Right atrium auricular region (tissue), 2 donors: ENCODE data around the gene ANKRD40. TPM values are rescaled to one million over a fixed set of nuclear protein-coding genes. Genes with fewer than 3 reads are reported as not detected.
"Not testable (repeated sequence)": the region's sequence is repeated elsewhere in the genome, so short reads cannot be mapped to it uniquely, and the experiment has no call there.

Source experiments
- DNase-seq: peaks from one replicate; pipeline ENCODE4 v3.0.0-alpha.2; 2019; ENCODE audit warnings: low spot score
- H3K27ac ChIP-seq, 2 donors: fragments of 200-600 bp; sonication (generic); 1 replicate in 1 of 2; 2 replicates in 1 of 2; pipeline ENCODE4 v1.5.1; 2016 to 2019
- H3K27me3 ChIP-seq, 2 donors: fragments of 200-600 bp; sonication (generic); one replicate each; pipeline versions ENCODE4 v1.5.1 to v1.6.0; 2017 to 2019
- H3K36me3 ChIP-seq: fragments of 200-600 bp; sonication (generic); one replicate; pipeline ENCODE4 v1.5.1; 2016
- H3K4me1 ChIP-seq, 2 donors: fragments of 200-600 bp; sonication (generic); one replicate each; pipeline versions ENCODE4 v1.5.1 to v1.6.0; 2017 to 2019
- H3K4me3 ChIP-seq, 2 donors: fragments of 200-600 bp; sonication (generic); 1 replicate in 1 of 2; 2 replicates in 1 of 2; pipeline ENCODE4 v1.5.1; 2017 to 2019; ENCODE audit warnings: mild to moderate bottlenecking in 1 of 2, moderate library complexity in 1 of 2
- H3K9me3 ChIP-seq, 2 donors: fragments of 200-600 bp; sonication (generic); one replicate each; pipeline ENCODE4 v1.5.1; 2019
- total RNA-seq, 2 donors: library from RNA; depleted of rRNA; stranded (reverse); fragments of >200 nt; gene quantifications; one replicate each; pipeline ENCODE4 v1.1.0, GENCODE V29; 2016
- TF ChIP-seq, protein P1 (sequence below), 2 donors: fragments of 200-600 bp; sonication (generic); IDR thresholded peaks; one replicate each; pipeline ENCODE4 v1.5.1; 2019; ENCODE audit warnings: antibody characterized with exemption in 2 of 2

The ANKRD40 gene
- total RNA-seq, 2 donors from 2014 or later, result 30.5 to 33.8 TPM

GRCh38 chr17:50682938-50683337, 24.8 kb downstream of the ANKRD40 start:
- H3K36me3 ChIP-seq, result no peaks in the 10 kb centered on the region
- DNase-seq, result no peak
- no peaks in the 10 kb centered on the region for H3K9me3 ChIP-seq
- H3K27ac ChIP-seq, result no peak overlapping the region
- H3K4me3 ChIP-seq, result no peak overlapping the region
- TF ChIP-seq, protein P1, sequence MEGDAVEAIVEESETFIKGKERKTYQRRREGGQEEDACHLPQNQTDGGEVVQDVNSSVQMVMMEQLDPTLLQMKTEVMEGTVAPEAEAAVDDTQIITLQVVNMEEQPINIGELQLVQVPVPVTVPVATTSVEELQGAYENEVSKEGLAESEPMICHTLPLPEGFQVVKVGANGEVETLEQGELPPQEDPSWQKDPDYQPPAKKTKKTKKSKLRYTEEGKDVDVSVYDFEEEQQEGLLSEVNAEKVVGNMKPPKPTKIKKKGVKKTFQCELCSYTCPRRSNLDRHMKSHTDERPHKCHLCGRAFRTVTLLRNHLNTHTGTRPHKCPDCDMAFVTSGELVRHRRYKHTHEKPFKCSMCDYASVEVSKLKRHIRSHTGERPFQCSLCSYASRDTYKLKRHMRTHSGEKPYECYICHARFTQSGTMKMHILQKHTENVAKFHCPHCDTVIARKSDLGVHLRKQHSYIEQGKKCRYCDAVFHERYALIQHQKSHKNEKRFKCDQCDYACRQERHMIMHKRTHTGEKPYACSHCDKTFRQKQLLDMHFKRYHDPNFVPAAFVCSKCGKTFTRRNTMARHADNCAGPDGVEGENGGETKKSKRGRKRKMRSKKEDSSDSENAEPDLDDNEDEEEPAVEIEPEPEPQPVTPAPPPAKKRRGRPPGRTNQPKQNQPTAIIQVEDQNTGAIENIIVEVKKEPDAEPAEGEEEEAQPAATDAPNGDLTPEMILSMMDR (IDR thresholded peaks at IDR 0.05), result no peak
- peaks cover 0 to 22% of the 10 kb centered on the region in 2 donors for H3K4me1 ChIP-seq
- no peaks in the 10 kb centered on the region for H3K27me3 ChIP-seq

- Histone ChIP-seq H3K27me3 (no peaks in the 10 kb centered on the region), H3K4me1 (peaks cover 0 to 21% of the 10 kb centered on the region in 2 donors), H3K36me3 (no peaks in the 10 kb centered on the region), H3K27ac (no peak overlapping the region), H3K9me3 (no peaks in the 10 kb centered on the region), H3K4me3 (no peak overlapping the region)
- TF ChIP-seq, protein P1 (IDR thresholded peaks at IDR 0.05), result no peak
- DNase-seq, result no peak
Measured at GRCh38 chr17:50682441-50682840, 25.3 kb downstream of the ANKRD40 start.

DNA sequence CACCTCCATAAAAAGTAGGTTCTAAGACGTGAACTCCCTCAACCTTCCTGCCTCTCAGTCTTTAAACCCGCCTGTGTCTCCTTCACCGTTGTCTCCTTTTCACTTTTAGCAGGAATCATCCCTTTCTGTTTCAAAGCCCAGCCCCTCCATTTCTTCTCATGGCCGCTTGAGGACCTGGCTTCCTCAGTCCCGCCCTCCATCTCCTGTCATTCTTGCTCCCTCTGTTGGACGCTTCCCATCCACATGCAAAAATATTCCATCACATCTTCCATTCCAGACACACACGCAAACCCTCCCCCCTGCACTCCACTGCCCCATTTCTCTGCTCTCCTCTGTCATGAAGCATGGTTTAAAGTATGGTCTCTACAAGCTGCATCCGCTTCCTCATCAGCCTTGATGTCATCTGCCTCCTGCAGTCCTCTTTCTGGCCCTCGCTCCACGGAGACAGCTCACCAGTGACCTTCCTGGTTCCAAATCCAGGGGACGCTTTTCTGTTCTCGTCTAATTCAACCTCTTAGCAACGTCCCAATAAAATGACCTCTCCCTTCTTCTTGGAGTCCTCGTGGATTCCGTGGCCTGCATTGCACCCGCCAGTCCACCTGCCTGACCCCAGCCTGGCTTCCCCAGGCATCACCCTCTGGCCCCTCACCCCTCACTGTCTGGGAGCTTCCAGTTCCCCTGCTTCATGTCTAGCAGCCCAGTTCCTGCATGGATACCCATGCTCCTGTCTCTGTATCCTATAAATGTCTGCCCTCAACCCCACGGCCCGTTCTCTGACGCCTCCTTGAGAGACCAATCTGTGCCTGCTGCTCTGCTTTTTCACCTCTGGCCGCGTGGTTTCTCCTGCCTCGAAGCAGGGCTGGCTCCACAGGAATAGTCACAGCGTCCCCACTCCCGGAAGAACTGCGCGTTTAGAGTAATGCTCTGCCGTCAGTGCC, 26.2 kb downstream of the ANKRD40 start:
- no peak overlapping the region for H3K27ac ChIP-seq
- TF ChIP-seq, protein P1 (IDR thresholded peaks at IDR 0.05), result peak; percentile 25 to 69
- DNase-seq, result peak; percentile 74
- no peaks in the 10 kb centered on the region for H3K27me3 ChIP-seq
- peaks cover 0 to 12% of the 10 kb centered on the region in 2 donors for H3K4me1 ChIP-seq
- no peaks in the 10 kb centered on the region for H3K9me3 ChIP-seq
- no peak overlapping the region for H3K4me3 ChIP-seq
- no peaks in the 10 kb centered on the region for H3K36me3 ChIP-seq

DNA sequence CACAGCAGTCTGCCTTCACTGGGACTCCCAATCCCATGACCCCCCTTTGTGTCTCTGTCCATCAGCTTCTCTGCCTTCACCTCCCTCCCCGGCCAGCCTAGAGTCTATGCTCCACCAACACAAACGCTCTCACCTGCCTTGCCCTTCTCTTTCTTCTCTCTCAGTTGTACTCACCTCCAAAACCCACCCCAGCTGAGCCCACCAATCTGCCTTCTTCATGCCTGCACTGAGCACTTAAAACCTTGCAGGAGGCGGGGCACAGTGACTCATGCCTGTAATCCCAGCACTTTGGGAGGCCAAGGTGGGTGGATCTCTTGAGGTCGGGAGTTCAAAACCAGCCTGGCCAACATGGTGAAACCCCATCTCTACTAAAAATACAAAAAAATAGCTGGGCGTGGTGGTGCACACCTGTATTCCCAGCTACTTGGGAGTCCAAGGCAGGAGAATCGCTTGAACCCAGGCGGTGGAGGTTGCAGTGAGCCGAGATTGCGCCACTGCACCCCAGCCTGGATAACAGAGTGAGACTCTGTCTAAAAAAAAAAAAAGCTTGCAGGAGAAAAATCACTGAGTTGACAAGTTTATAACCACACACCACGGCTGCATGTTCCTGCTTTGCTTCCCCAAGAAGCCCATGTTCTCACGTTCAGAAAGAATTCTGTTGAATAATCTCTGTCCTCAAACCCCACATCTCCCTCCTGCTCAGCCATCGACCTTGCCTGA, 27.0 kb downstream of the ANKRD40 start:
- H3K27ac ChIP-seq, H3K4me3 ChIP-seq, H3K36me3 ChIP-seq, H3K9me3 ChIP-seq, H3K4me1 ChIP-seq, H3K27me3 ChIP-seq, DNase-seq: not testable (repeated sequence)

- DNase-seq, result no peak
- H3K36me3 ChIP-seq, result no peaks in the 10 kb centered on the region
- H3K4me3 ChIP-seq, result no peak overlapping the region
- H3K27me3 ChIP-seq, result no peaks in the 10 kb centered on the region
- TF ChIP-seq, protein P1 (IDR thresholded peaks at IDR 0.05), result no peak
- H3K9me3 ChIP-seq, result no peaks in the 10 kb centered on the region
- peaks cover 0 to 8% of the 10 kb centered on the region in 2 donors for H3K4me1 ChIP-seq
- H3K27ac ChIP-seq, result no peak overlapping the region
Measured at GRCh38 chr17:50680126-50680525, 27.6 kb downstream of the ANKRD40 start.

DNA sequence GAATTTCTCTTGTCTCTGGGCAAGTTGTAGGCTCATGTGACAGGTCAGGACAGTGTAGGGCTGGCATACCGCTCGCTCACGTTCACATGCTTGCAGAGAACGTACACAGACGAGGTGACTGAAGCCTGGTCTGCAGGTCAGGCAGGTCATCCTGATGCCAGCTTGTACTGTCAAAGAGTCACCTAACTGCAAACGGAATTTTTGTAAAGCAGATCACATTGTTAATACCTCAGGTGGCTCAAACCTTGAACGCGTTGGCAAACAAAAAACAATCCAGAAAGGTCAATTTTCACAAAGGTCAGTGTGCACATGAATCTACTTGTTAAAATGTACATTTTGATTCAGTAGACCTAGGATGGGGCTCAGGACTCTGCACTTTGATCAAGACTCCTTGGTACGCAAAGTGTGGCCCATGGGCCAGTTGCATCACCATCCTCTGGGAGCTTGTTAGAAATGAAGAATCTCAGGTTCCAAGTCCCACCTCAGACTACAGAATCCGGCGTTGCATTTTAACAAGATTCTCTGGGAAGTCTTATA, 28.6 kb downstream of the ANKRD40 start:
- no peaks in the 10 kb centered on the region for H3K27me3 ChIP-seq
- no peaks in the 10 kb centered on the region for H3K9me3 ChIP-seq
- H3K4me3 ChIP-seq, result no peak overlapping the region
- no peak overlapping the region for H3K27ac ChIP-seq
- H3K36me3 ChIP-seq, result no peaks in the 10 kb centered on the region
- H3K4me1 ChIP-seq, result peaks cover 0 to 8% of the 10 kb centered on the region in 2 donors
- DNase-seq, result no peak
- TF ChIP-seq, protein P1 (IDR thresholded peaks at IDR 0.05), result no peak
